CD4-positive, alpha-beta T cell treated with Interferon alpha-2 for 1 hour (primary cell): Measurements from ENCODE around the gene GBP2.
A peak's percentile ranks its signal among the peaks of the same experiment; 100 is the strongest.
"Not testable (repeated sequence)": the region's sequence is repeated elsewhere in the genome, so short reads cannot be mapped to it uniquely, and the experiment has no call there.

Experiments
- DNase-seq, 2 donors: peaks; one replicate each; pipeline ENCODE4 v3.0.0-alpha.2; 2020 to 2022

Gene GBP2

DNA sequence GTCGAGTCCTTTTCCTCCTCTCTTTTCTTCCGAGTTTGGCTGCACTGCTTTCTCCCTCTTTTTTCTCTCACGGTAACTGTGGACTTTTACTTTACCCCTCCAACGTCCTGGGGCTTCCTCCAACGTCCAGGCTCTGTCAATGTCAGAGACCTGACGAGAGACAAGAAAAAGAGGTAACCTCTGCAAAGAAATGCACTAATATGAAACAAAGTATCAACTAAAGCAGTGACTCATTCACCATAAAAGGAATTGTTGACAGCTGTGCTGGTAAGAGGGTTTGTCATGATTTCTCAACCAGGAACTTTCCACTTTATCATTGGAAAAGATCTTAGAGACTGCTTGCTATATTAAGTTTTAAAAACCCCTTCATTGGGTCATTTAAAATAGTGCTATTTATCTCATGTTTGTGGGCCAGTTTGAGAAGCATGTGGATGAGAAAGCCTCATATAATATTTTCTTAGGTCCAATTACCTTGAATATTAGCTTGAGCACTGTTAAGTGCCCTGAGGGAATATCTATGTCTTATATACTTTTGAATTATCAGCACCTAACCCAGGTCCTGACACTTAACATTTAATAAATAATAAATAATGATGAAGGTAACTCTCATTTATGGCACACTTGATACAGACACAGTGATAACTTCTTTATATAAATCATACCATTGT is at the start of gene GBP2:
TSS of gene GBP2 (minus strand) at position 202 of the 668 bp plus-strand sequence. CDS start 4,148 bp downstream, outside the sequence.
- DNase-seq, result peak; percentile 31 to 84

DNA sequence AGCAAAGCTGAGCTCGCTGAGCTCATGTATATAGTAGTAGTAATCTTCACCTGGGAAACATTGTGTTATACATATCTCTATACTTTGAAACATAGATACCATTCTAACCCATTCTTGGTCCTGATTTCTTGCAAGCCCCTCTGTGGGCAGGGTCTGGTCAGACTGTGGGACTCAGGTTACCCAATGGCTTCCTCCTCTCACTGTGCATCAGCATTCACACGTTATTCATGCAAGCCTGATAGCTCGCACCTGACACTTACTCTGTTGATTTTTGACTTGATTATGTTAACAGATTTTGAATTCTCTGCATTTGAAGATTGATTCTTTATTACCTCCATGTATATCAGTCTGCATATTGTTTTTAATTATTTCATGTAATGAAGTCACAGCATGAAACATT is 48.6 kb upstream of the GBP2 start:
- DNase-seq, result no peak

- DNase-seq, result no peak
These were observed 46.7 kb upstream of the GBP2 start for GRCh38 chr1:89172468-89173143.

- no peak for DNase-seq
These were observed 45.1 kb upstream of the GBP2 start for GRCh38 chr1:89171067-89171438.

DNA sequence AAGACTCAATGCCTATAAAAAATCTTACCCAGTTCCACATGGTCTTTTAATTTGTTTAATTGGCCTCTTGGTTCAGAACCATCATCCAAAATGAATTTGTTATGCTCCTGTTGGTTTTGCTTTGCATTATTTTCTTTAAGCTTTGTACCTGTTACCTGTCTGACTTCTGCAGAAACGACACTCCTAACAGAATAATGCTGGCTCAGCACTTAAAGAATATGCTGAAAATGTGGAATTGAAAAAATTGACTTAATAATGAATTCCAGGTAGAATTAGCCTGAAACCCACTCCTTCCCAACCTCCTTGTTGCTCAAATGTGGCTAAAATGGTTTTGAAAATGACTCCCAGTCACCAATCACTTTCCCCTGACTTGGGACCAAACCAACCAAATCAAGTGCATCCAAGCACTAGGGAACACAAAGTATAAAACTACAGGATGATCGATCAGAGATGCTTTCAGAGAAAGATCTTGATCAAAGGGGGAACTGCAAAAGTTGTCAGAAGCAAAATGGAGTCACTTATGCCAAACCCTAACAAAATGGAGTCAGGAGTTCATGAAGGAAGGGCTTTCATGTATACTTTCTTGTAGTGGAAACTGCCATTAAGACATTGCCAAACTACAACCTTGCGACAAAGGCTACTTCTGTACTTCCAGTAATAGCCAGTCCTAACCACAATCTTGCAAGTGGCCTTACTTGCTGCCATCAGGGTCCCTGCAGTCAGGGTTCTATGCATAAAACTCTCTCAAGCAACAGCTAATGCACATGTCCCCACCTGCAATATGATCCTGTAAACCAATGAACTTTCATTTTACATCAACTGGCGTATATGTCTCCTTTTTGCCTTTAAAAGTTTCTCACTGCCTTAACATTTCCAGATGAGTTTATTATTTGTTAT is 44.5 kb upstream of the GBP2 start:
- DNase-seq, result no peak

DNA sequence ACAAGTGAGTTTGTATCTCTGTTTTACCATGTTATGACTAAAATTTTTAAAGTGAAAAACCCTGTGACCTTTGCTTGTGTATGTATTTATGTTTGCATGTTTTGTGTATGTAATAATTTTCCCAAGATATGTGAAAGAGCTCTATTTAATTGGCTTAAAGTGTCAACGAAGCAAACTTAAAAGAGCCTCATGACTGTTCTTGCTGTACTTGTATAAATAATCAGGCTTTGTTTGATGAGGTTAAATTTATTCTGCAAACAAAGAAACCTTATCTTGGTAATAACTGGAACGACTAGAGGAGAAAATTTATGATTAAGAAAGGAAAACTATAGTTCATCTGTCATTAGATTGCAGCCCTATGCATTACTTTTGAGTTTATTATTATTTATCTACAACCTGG is 43.3 kb upstream of the GBP2 start:
- DNase-seq, result no peak

DNA sequence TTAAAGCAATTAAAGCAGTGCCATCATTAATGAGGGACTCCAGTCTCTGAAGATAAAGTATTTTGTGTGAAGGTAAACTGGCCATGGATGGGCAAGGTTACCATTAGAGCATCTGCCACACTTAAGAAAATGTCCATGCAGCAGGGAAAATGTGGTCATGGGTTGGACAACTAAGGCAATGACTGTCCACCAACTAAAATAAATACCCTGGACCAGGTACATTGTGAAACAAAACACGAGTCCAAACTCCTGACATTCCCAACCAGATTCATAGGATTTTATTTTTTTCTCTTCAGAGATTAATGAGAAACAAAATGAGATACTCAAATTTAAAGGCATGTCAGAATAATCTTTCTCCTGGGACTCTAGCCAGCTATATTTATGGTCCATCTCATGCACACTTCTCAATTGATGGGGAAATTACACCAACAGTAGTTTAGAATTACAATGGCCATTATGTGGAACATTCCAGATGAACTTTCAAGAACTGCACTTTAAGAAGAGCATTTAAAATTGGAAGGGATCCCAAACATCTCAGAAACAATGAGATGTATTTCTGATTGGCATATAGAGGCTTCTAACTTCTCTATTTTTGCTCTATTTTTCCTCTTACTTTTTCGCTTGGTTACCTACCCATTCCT is 41.8 kb upstream of the GBP2 start:
- no peak for DNase-seq

- DNase-seq, result no peak
These were observed 40.8 kb upstream of the GBP2 start for GRCh38 chr1:89166705-89167104.

DNA sequence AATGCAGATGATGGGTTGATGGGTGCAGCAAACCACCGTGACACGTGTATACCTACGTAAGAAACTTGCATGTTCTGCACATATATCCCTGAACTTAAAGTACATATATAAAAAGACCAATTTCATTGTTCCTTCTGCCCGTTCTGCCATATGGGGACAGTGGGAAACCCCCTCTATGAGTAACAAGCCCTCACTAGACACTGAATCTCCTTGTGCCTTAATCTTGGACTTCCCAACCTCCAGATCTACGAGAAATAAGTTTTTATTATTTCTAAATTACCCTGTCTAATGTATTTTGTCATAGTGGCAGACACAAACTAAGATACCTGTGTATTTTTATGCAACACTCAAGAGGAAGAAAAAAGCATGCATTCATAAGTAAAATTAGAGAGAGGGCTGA is 39.9 kb upstream of the GBP2 start:
- DNase-seq, result no peak

GRCh38 chr1:89151047-89151446 is 25.1 kb upstream of the GBP2 start:
- no peak for DNase-seq

DNA sequence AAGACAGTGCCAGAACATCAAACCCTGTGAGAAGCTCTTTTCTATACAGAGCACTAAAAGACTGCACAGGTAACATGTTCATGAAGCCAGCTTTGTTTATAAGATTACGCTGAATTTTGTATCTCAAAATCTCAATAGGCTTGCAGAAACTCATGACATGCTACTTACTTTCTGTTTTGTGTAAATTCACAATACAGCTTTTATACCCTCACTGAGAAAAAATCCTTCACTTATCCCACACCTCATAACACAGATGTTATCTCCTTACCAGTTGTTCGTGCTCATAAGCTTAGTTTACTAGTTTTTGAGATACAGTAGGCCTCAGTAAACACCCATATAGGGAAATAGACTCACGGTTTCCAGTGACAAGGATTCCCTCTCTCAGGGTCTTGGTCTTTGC is 24.1 kb upstream of the GBP2 start:
- no peak for DNase-seq

DNA sequence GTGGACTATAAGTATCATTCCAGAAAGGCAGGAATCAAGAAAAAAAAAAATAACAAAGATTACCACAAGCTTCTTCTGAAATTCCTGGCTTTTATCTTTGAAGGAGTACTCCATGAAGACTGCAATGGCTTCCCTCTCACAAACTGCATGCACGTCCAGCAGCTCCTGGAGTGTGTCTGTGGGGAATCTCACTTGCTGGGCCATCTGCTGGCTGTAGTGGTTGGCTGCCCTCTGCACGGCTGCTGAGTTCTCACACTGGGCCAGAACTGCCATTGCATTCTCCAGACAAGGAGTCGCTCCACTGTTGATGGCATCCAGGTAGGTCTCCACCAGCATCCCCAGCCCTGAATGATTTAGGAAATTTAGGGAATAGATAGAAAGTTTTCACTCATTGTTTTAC is 23.3 kb upstream of the GBP2 start:
- DNase-seq, result no peak

- no peak for DNase-seq
These were observed 22.1 kb upstream of the GBP2 start for GRCh38 chr1:89147678-89148658.

- DNase-seq, result no peak
These were observed 20.8 kb upstream of the GBP2 start for GRCh38 chr1:89146721-89147120.

DNA sequence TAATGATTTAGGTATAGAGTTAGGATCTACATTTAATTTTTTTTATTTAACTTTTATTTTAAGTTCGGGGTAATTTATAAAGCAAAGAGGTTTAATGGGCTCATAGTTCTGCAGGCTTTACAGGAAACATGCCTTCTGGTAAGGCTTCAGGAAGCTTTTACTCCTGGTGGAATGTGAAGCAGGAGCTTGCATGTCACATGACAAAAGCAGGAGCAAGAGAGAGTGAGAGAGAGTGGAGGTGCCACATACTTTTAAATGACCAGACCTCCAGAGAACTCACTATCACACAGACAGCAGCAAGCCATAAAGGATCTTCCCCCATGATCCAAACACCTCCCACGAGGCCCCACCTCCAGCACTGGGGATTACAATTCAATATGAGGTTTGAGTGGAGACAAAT is 17.6 kb upstream of the GBP2 start:
- DNase-seq, result no peak

GRCh38 chr1:89142160-89142559 is 16.2 kb upstream of the GBP2 start:
- no peak for DNase-seq

- DNase-seq, result no peak
These were observed 7.8 kb upstream of the GBP2 start for GRCh38 chr1:89133747-89134146.

DNA sequence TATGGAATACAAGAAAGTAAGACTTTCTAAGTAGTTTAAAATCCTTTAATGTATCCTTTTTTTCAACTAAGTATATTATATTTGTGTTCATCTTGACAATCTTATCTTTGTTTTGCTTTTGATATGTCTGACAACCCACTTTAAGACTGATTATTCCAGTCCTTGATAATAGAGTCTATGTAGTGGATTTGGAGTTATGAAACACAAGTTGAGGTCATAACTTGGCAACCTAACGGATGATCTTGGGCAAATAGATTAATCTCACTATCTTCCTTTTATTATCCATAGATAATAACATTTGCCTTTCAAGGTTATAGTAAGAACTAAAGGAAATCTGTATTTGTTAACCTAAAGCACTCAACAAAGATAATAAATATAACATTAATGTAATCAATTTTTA is 4.8 kb upstream of the GBP2 start:
- DNase-seq, result no peak

DNA sequence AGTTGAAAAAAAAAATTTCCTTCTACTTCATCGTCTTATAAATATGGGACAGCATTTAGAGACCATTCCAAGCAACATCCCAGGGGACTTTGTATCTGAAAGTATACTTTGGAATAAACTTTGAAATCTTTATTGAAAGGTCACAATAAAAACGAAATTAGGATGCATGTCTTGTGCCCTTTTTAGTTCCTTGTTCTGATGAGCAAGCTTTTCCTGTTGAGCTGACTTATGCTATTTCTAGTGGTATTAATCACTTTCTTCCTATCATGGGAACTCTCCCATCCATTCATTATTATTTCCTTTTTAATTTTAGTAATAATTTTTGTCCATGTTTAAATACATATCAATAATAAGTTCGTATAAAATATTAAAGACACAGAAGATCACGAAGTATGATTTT is 4.0 kb upstream of the GBP2 start:
- DNase-seq, result no peak

- DNase-seq, result not testable (repeated sequence)
These were observed 2.1 kb upstream of the GBP2 start for GRCh38 chr1:89128003-89128458.

DNA sequence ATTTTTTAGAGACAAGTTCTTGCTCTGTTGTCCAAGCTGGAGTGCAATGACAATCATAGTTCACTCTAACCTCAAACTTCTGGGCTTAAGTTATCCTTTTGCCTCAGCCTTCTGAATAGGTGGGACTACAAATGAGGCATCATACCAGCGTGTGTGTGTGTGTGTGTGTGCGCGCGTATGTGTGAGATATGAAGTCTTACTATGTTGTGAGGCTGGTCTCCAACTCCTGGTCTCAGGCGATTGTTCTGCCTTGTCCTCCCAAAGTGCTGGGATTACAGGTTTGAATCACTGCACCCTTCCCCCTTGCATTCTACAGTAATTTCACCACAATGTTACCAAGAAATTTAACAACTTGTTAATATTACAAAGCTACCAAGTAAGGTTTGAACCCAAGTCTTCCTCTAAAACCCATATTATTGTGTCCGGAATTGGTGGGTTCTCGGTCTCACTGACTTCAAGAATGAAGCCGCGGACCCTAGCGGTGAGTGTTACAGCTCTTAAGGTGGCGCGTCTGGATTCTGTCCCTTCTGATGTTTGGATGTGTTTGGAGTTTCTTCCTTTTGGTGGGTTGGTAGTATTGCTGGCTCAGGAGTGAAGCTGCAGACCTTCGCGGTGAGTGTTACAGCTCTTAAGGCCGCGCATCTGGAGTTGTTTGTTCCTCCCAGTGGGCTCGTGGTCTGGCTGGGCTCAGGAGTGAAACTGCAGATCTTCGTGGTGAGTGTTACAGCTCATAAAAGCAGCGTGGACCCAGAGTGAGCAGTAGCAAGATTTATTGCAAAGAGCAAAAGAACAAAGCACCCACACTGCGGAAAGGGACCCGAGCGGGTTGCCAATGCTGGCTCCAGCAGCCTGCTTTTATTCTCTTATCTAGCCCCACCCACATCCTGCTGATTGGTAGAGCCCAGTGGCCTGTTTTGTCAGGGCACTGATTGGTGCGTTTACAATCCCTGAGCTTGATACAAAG is 970 bp upstream of the GBP2 start:
- peak; percentile 88 to 94 for DNase-seq
